Measurements from ENCODE around the gene GRID1. TPM values are rescaled to one million over a fixed set of nuclear protein-coding genes. Genes with fewer than 3 reads are reported as not detected.

GRID1 gene
- total and polyA plus RNA-seq, 8 donors = 0.31 to 8.5 (median 1.0) TPM; not detected in 1

DNA sequence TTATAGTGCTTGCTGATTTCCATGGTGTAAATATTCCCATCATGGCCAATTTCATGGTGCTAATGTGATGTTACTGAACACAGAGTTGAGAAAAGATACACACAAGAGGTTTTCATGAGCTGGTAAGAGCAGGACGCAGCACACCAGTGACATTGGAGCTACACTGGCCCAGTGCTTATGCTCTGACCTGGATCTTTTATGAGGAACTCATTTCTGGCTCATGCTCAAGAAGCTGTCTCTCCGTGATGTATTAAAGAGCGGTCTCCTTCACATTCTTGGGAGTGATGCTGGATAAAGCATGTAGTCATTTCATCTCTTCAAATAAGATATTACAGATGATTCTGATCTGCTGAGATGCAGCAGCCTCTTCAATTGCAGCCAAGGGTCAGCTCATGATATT, 785.2 kb downstream of the GRID1 start:
- peaks cover 0 to 10% (median 8%) of the 10 kb centered on the region in 4 donors for H3K9me3 ChIP-seq
- DNase-seq = no peak
- no peak overlapping the region for H3K27ac ChIP-seq
- no peaks in the 10 kb centered on the region for H3K27me3 ChIP-seq
- no peaks in the 10 kb centered on the region for H3K4me1 ChIP-seq
- H3K4me3 ChIP-seq = no peak overlapping the region
- H3K36me3 ChIP-seq = no peaks in the 10 kb centered on the region
- WGBS, 5 donors = 73 to 97% (median 87%) methylated on average over 3 of the region's 3 CpGs
- intact Hi-C loops (cut with DNase I; ENCODE audit: low total_unique reads) = no loop called here
- TF ChIP-seq POLR2AphosphoS5 (IDR thresholded peaks at IDR 0.05) (no peak), POLR2A (IDR thresholded peaks at IDR 0.05) (no peak), EP300 (IDR thresholded peaks at IDR 0.05) (no peak)
- TF ChIP-seq, protein P1, sequence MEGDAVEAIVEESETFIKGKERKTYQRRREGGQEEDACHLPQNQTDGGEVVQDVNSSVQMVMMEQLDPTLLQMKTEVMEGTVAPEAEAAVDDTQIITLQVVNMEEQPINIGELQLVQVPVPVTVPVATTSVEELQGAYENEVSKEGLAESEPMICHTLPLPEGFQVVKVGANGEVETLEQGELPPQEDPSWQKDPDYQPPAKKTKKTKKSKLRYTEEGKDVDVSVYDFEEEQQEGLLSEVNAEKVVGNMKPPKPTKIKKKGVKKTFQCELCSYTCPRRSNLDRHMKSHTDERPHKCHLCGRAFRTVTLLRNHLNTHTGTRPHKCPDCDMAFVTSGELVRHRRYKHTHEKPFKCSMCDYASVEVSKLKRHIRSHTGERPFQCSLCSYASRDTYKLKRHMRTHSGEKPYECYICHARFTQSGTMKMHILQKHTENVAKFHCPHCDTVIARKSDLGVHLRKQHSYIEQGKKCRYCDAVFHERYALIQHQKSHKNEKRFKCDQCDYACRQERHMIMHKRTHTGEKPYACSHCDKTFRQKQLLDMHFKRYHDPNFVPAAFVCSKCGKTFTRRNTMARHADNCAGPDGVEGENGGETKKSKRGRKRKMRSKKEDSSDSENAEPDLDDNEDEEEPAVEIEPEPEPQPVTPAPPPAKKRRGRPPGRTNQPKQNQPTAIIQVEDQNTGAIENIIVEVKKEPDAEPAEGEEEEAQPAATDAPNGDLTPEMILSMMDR (IDR thresholded peaks at IDR 0.05) = no peak

DNA sequence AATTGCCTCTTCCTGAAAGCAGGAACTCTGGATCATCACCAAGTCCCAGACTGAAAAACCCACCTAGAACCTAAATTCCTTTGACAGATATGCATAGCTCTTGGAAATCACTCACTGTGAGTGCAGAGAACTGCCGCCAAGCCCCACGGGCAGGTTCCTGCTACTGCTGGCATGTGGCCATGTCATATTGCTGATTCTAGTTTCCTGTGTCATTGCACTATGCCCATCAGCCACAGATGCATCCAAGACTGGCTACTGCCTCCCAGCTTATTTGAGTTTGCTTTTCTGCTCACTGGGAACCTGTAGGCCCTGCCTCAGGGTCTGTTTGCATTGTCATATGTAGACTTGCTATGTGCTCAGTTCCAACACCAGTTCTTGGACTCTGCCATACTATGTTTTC, 786.0 kb downstream of the GRID1 start:
- Histone ChIP-seq H3K27ac (no peak overlapping the region), H3K4me3 (no peak overlapping the region), H3K4me1 (no peaks in the 10 kb centered on the region), H3K9me3 (peaks cover 0 to 10% (median 8%) of the 10 kb centered on the region in 4 donors), H3K36me3 (no peaks in the 10 kb centered on the region), H3K27me3 (no peaks in the 10 kb centered on the region)
- intact Hi-C loops (cut with DNase I; ENCODE audit: low total_unique reads) = no loop called here
- 59 to 72% (median 65%) methylated on average over 2 of the region's 2 CpGs for WGBS, 5 donors
- TF ChIP-seq, protein P1 (IDR thresholded peaks at IDR 0.05) = no peak
- no peak for TF ChIP-seq EP300 (IDR thresholded peaks at IDR 0.05)
- TF ChIP-seq POLR2A (IDR thresholded peaks at IDR 0.05) = no peak
- no peak for TF ChIP-seq POLR2AphosphoS5 (IDR thresholded peaks at IDR 0.05)
- DNase-seq = no peak

DNA sequence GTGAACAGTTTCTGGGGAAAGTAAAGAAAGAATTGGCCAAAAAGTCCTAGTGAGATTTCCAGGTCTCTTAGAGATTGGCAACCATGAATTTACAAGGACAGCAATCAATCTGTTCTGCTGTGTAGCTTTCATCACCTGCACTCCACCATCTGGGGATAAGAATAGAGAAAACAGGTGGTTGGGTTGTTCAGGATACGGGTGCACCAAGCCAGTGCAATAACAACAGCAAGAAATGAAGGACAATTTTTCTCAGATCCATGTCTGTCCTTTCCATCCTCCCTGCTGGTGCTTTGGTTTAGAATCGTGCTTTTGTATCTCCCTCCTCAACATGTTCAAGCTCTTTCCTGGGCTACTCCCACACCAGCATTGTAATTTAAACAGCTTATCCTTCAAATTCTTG, 787.7 kb downstream of the GRID1 start:
- TF ChIP-seq, protein P1 (IDR thresholded peaks at IDR 0.05) = no peak
- TF ChIP-seq POLR2A (IDR thresholded peaks at IDR 0.05) = no peak
- no peak for TF ChIP-seq POLR2AphosphoS5 (IDR thresholded peaks at IDR 0.05)
- no peak for TF ChIP-seq EP300 (IDR thresholded peaks at IDR 0.05)
- Histone ChIP-seq H3K9me3 (peaks cover 0 to 10% (median 8%) of the 10 kb centered on the region in 4 donors), H3K36me3 (no peaks in the 10 kb centered on the region), H3K27me3 (no peaks in the 10 kb centered on the region), H3K4me1 (no peaks in the 10 kb centered on the region), H3K4me3 (no peak overlapping the region), H3K27ac (no peak overlapping the region)
- no peak for DNase-seq
- intact Hi-C loops (cut with DNase I; ENCODE audit: low total_unique reads) = no loop called here
- 67 to 86% (median 73%) methylated on average over 2 of the region's 2 CpGs for WGBS, 5 donors

DNA sequence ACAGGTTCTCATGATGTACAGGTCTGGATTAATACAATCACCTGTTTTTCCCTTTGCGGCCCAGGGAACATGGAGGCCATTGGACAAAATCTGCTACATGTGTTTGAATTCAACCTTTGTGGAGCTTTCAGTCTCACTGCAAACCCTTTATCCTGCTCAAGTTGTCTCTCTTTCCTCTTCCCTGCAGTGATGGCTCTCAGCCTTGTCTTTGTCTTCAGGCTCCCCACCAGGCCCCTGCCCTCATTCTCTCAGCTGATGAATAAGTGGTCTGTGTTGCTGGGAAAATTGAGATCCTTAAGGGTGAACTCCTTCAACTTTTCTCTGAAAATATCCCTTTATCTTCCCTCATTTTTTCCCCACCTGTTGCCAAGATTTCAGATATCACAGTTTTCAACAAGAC, 791.2 kb downstream of the GRID1 start:
- no peaks in the 10 kb centered on the region for H3K36me3 ChIP-seq
- no peak overlapping the region for H3K27ac ChIP-seq
- no peaks in the 10 kb centered on the region for H3K27me3 ChIP-seq
- DNase-seq = no peak
- no peak overlapping the region for H3K4me3 ChIP-seq
- intact Hi-C loops (cut with DNase I; ENCODE audit: low total_unique reads) = no loop called here
- H3K9me3 ChIP-seq = no peaks in the 10 kb centered on the region
- WGBS, 5 donors = 80 to 88% (median 86%) methylated on average over 1 of the region's 1 CpG
- no peaks in the 10 kb centered on the region for H3K4me1 ChIP-seq
- TF ChIP-seq POLR2AphosphoS5 (IDR thresholded peaks at IDR 0.05) = no peak

DNA sequence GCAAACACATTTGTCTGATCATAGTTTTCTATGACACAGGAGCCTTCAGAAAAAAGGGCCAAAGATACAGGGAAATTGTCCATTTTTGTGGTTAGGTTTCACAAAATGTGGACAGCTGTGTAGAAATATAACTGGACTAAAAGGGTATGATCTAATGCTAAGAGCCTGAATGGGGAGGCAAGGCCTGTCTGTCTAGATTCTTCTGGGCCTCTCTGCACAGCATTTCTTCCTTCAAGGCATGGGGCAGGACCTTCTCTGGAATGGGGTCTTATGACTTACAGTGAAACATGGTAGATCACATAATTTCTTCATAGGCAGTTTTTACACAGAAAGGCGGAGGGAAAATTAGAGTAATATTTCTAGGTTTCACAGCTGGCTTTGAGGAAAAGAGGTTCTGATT, 795.7 kb downstream of the GRID1 start:
- Histone ChIP-seq H3K4me3 (no peak overlapping the region), H3K27me3 (no peaks in the 10 kb centered on the region), H3K9me3 (no peaks in the 10 kb centered on the region), H3K4me1 (no peaks in the 10 kb centered on the region), H3K36me3 (no peaks in the 10 kb centered on the region), H3K27ac (no peak overlapping the region)
- no peak for DNase-seq
- intact Hi-C loops (cut with DNase I; ENCODE audit: low total_unique reads) = no loop called here
- TF ChIP-seq POLR2AphosphoS5 (IDR thresholded peaks at IDR 0.05) (no peak), POLR2A (IDR thresholded peaks at IDR 0.05) (no peak), EP300 (IDR thresholded peaks at IDR 0.05) (no peak)
- TF ChIP-seq, protein P1 (IDR thresholded peaks at IDR 0.05) = no peak
- 82 to 97% (median 93%) methylated on average over 1 of the region's 1 CpG for WGBS, 5 donors
